GM21360 (cell line): Measurements from ENCODE around the gene FMN2.

ENCODE experiments used
- ATAC-seq: cut with Tn5 transposase; IDR thresholded peaks from one replicate; pipeline ENCODE4 v1.9.1; 2021; ENCODE audit warnings: mild to moderate bottlenecking, moderate library complexity; ENCODE audit not compliant: unreplicated experiment

Gene FMN2

GRCh38 chr1:240515505-240515904 is 423.8 kb downstream of the FMN2 start:
- ATAC-seq, result no peak

GRCh38 chr1:240516069-240516468 is 424.4 kb downstream of the FMN2 start:
- ATAC-seq, result no peak

GRCh38 chr1:240517891-240518290 is 426.2 kb downstream of the FMN2 start:
- ATAC-seq, result no peak

- ATAC-seq, result no peak
Measured at GRCh38 chr1:240522122-240522822, 430.6 kb downstream of the FMN2 start.

GRCh38 chr1:240524356-240525069 is 432.8 kb downstream of the FMN2 start:
- no peak for ATAC-seq
